PC-9 (cell line): ENCODE results near the gene DNAJB2. TPM values are rescaled to one million over a fixed set of nuclear protein-coding genes. Genes with fewer than 3 reads are reported as not detected.
A peak's percentile ranks its signal among the peaks of the same experiment; 100 is the strongest.

Experiments
- BruUV-seq: library from RNA; stranded (reverse); fragments of 400-500 nt; replicated peaks from 2 replicates; lab custom pipeline; 2021; lab: Mats Ljungman, UMichigan
- CTCF ChIA-PET: fragments of 300-600 bp; sonication (Branson Sonifier 250); formaldehyde crosslinking; loops from one replicate; lab custom pipeline; 2022; ENCODE audit warnings: antibody characterized with exemption; lab: Charles Lee
- POLR2A ChIA-PET: fragments of 300-600 bp; sonication (Branson Sonifier 250); formaldehyde crosslinking; loops from one replicate; lab custom pipeline; 2022; ENCODE audit warnings: antibody characterized with exemption; ENCODE audit not compliant: unreplicated experiment; lab: Charles Lee
- DNase-seq, 2 experiments: peaks; one replicate each; pipeline versions ENCODE4 v3.0.0 to v3.0.0-alpha.2; 2015 to 2022; ENCODE audit warnings: mixed read lengths in 1 of 2
- H2AFZ ChIP-seq: fragments of 200-600 bp; sonication (generic); 2 replicates; pipeline ENCODE4 v1.8.1; 2017; ENCODE audit warnings: antibody characterized with exemption
- H3F3A ChIP-seq: fragments of 200-600 bp; sonication (generic); 2 replicates; pipeline ENCODE4 v1.8.1; 2017; ENCODE audit warnings: antibody characterized with exemption, mild to moderate bottlenecking, low read depth; ENCODE audit not compliant: insufficient read depth
- H3K27ac ChIP-seq: fragments of 200-600 bp; sonication (generic); 2 replicates; pipeline ENCODE4 v1.6.1; 2016; ENCODE audit warnings: mixed run types
- H3K27me3 ChIP-seq: fragments of 200-600 bp; sonication (generic); 2 replicates; pipeline ENCODE4 v1.6.1; 2016; ENCODE audit warnings: low read depth, mixed run types; ENCODE audit not compliant: insufficient read depth
- H3K36me3 ChIP-seq: fragments of 200-600 bp; sonication (generic); 2 replicates; pipeline ENCODE4 v1.6.1; 2016; ENCODE audit warnings: low read depth, mixed run types
- H3K4me1 ChIP-seq: fragments of 200-600 bp; sonication (generic); replicated peaks from 2 replicates; pipeline ENCODE4 v1.6.1; 2016; ENCODE audit warnings: mixed run types; ENCODE audit not compliant: insufficient read depth
- H3K4me2 ChIP-seq: fragments of 200-600 bp; sonication (generic); 2 replicates; pipeline ENCODE4 v1.6.1; 2017; ENCODE audit warnings: mixed run types
- H3K4me3 ChIP-seq: fragments of 200-600 bp; sonication (generic); 2 replicates; pipeline ENCODE4 v1.6.1; 2016; ENCODE audit warnings: mixed run types
- H3K79me2 ChIP-seq: fragments of 200-600 bp; sonication (generic); 2 replicates; pipeline ENCODE4 v1.6.1; 2017; ENCODE audit warnings: low read depth, mixed run types
- H3K9me2 ChIP-seq: fragments of 200-600 bp; sonication (generic); 2 replicates; pipeline ENCODE4 v1.8.1; 2017; ENCODE audit warnings: mild to moderate bottlenecking; ENCODE audit not compliant: insufficient read depth
- H3K9me3 ChIP-seq: fragments of 200-600 bp; sonication (generic); 2 replicates; pipeline ENCODE4 v1.8.1; 2016; ENCODE audit warnings: low read depth; ENCODE audit not compliant: insufficient read depth
- H4K20me1 ChIP-seq: fragments of 200-600 bp; sonication (generic); 2 replicates; pipeline ENCODE4 v1.8.1; 2017; ENCODE audit not compliant: insufficient read depth
- CTCF ChIP-seq: fragments of 200-600 bp; sonication (generic); conservative IDR thresholded peaks from 2 replicates; pipeline ENCODE4 v1.6.1; 2017; ENCODE audit warnings: mixed run types, antibody characterized with exemption, mild to moderate bottlenecking, moderate library complexity
- EZH2 ChIP-seq: fragments of 200-600 bp; sonication (generic); IDR thresholded peaks from 2 replicates; pipeline ENCODE4 v1.8.0; 2017; ENCODE audit warnings: antibody characterized with exemption, low read depth
- intact Hi-C: fragments of 100-400 bp; cut with micrococcal nuclease; formaldehyde crosslinking; loops from one replicate; pipeline ENCODE4 v1.10.0; 2022; ENCODE audit not compliant: unreplicated experiment
- total RNA-seq: library from RNA; stranded (reverse); gene quantifications from 2 replicates; pipeline ENCODE4 v1.2.3, GENCODE V29; 2021

Gene DNAJB2
- total RNA-seq, 1 experiment from 2014 or later = 38.5 TPM

- ChIA-PET POLR2A (interaction anchor here (0.5 to 0.8 kb wide), 6 partner anchors 39 to 352 kb away, joined by 4 to 8 read pairs (median 4); no protein-coding TSS in a partner anchor), CTCF (interaction anchor here (0.7 kb wide), 1 partner anchor 391 kb away, joined by 3 read pairs; no protein-coding TSS in a partner anchor)
- Histone ChIP-seq H3K79me2 (peaks cover 28% of the 10 kb centered on the region), H4K20me1 (no peaks in the 10 kb centered on the region), H3F3A (peaks cover 30% of the 10 kb centered on the region), H3K36me3 (0 out of 2 replicates have a peak, but pooled peaks cover 3% of the 10 kb centered on the region), H3K27me3 (no peaks in the 10 kb centered on the region), H3K9me2 (no peaks in the 10 kb centered on the region), H3K9me3 (no peaks in the 10 kb centered on the region), H2AFZ (peak within 1 kb of the TSS; percentile 95), H3K27ac (peak within 1 kb of the TSS; percentile 41; the same call in 1 of the 2 replicates), H3K4me1 (peaks cover 45% of the 10 kb centered on the region), H3K4me2 (peak within 1 kb of the TSS; percentile 87), H3K4me3 (peak within 1 kb of the TSS; percentile 85)
- TF ChIP-seq EZH2 (no peak), CTCF (no peak)
- BruUV-seq = no TSS peak
- peak; percentile 70 to 89 for DNase-seq
- intact Hi-C loops = no loop called here
These were observed 33.8 kb upstream of the DNAJB2 start, which contains the start of the genes GLB1L and STK16 for GRCh38 chr2:219245148-219245898. Gene GLB1L, minus strand, starts transcription at chr2:219245444. Its CDS starts 1,871 bp downstream, at chr2:219243573. Gene STK16, plus strand, starts transcription at chr2:219245479. Its CDS starts 521 bp downstream, at chr2:219246000.

DNA sequence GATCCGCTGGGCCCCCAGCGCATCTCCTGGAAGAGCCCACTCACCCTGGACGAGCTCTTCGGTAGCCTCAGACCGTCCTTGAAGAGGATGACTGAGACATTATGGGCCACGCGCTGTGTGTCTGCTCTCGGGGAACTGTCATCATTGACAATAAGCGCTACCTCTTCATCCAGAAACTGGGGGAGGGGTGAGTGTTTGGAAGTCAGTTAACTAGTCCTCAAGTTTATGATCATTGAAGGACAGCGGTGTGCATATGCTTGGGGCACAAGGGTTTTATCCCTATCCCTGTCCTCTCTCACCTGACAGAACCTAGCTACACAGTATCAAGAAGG lies 33.3 kb upstream of the DNAJB2 start:
- no peak for DNase-seq
- no peaks in the 10 kb centered on the region for H3K9me2 ChIP-seq
- H3F3A ChIP-seq = peaks cover 35% of the 10 kb centered on the region
- TF ChIP-seq EZH2 = no peak
- no peak for TF ChIP-seq CTCF
- H3K4me1 ChIP-seq = peaks cover 51% of the 10 kb centered on the region
- no peaks in the 10 kb centered on the region for H4K20me1 ChIP-seq
- BruUV-seq = TSS peak; percentile 69
- ChIA-PET CTCF (no interaction called here), POLR2A (interaction anchor here (0.5 to 0.7 kb wide), 2 partner anchors 32 to 40 kb away, joined by 4 read pairs; no protein-coding TSS in a partner anchor)
- H3K9me3 ChIP-seq = no peaks in the 10 kb centered on the region
- peak overlapping the region; percentile 87 for H3K4me2 ChIP-seq
- H2AFZ ChIP-seq = peak overlapping the region; percentile 95
- peaks cover 28% of the 10 kb centered on the region for H3K79me2 ChIP-seq
- no peaks in the 10 kb centered on the region for H3K27me3 ChIP-seq
- H3K4me3 ChIP-seq = peak overlapping the region; percentile 85
- intact Hi-C loops = no loop called here
- H3K27ac ChIP-seq = peak overlapping the region; percentile 41; the same call in 1 of the 2 replicates
- 0 out of 2 replicates have a peak, but pooled peaks cover 3% of the 10 kb centered on the region for H3K36me3 ChIP-seq

DNA sequence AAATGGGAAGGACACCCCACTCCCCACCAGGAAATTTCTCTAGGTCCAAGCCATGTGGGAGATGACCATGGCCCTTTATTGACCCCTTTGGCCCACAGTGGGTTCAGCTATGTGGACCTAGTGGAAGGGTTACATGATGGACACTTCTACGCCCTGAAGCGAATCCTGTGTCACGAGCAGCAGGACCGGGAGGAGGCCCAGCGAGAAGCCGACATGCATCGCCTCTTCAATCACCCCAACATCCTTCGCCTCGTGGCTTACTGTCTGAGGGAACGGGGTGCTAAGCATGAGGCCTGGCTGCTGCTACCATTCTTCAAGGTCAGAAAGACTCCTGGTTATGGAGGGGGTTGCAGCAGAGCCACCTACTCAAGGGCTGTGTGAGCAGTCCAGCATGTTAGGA lies 32.6 kb upstream of the DNAJB2 start:
- peak overlapping the region; percentile 87 for H3K4me2 ChIP-seq
- no peak overlapping the region for H3K4me3 ChIP-seq
- intact Hi-C loops = no loop called here
- H3K79me2 ChIP-seq = peaks cover 34% of the 10 kb centered on the region
- H2AFZ ChIP-seq = no peak overlapping the region
- BruUV-seq = no TSS peak
- H3K27ac ChIP-seq = no peak overlapping the region
- H4K20me1 ChIP-seq = no peaks in the 10 kb centered on the region
- DNase-seq = no peak
- peaks cover 42% of the 10 kb centered on the region for H3F3A ChIP-seq
- no peaks in the 10 kb centered on the region for H3K27me3 ChIP-seq
- H3K9me3 ChIP-seq = no peaks in the 10 kb centered on the region
- 0 out of 2 replicates have a peak, but pooled peaks cover 9% of the 10 kb centered on the region for H3K36me3 ChIP-seq
- ChIA-PET CTCF (no interaction called here), POLR2A (no interaction called here)
- H3K9me2 ChIP-seq = no peaks in the 10 kb centered on the region
- peaks cover 57% of the 10 kb centered on the region for H3K4me1 ChIP-seq
- TF ChIP-seq EZH2 (no peak), CTCF (no peak)
